Activated CD8-positive, alpha-beta T cell treated with anti-CD3 and anti-CD28 coated beads for 36 hours (primary cell): ENCODE measurements around the gene ARHGEF33. TPM values are rescaled to one million over a fixed set of nuclear protein-coding genes. Genes with fewer than 3 reads are reported as not detected.
A peak's percentile ranks its signal among the peaks of the same experiment; 100 is the strongest.

ENCODE experiments used
- ATAC-seq: fragments of 200-7000 bp; cut with Tn5 transposase; one replicate; pipeline ENCODE4 v1.10.0; 2021; ENCODE audit warnings: mild to moderate bottlenecking, moderate library complexity
- CTCF ChIA-PET: fragments of 350-600 bp; sonication (Branson Sonifier 250); formaldehyde crosslinking; loops from one replicate; lab custom pipeline; 2021; ENCODE audit warnings: antibody characterized with exemption; lab: Charles Lee
- POLR2A ChIA-PET: fragments of 350-600 bp; sonication (Branson Sonifier 250); formaldehyde crosslinking; loops from one replicate; lab custom pipeline; 2021; ENCODE audit warnings: antibody characterized with exemption; lab: Charles Lee
- DNase-seq: peaks from one replicate; pipeline ENCODE4 v3.0.0-alpha.2; 2020
- H3K27ac Mint-ChIP-seq: one replicate; pipeline ENCODE4 v1.8.0; 2021; ENCODE audit warnings: mild to moderate bottlenecking, mixed read lengths
- H3K27me3 Mint-ChIP-seq: one replicate; pipeline ENCODE4 v1.8.0; 2021; ENCODE audit warnings: mixed read lengths
- H3K36me3 Mint-ChIP-seq: one replicate; pipeline ENCODE4 v1.8.0; 2021; ENCODE audit warnings: low read depth, mixed read lengths
- H3K4me1 Mint-ChIP-seq: one replicate; pipeline ENCODE4 v1.8.0; 2021; ENCODE audit warnings: low read depth, mixed read lengths
- H3K4me3 Mint-ChIP-seq: one replicate; pipeline ENCODE4 v1.8.0; 2021; ENCODE audit warnings: mild to moderate bottlenecking, moderate library complexity, mixed read lengths
- H3K9me3 Mint-ChIP-seq: one replicate; pipeline ENCODE4 v1.8.0; 2021; ENCODE audit warnings: mixed read lengths
- intact Hi-C: fragments of 100-400 bp; cut with micrococcal nuclease; formaldehyde crosslinking; loops from one replicate; pipeline ENCODE4 v1.10.0; 2022
- total RNA-seq, 2 experiments: library from RNA; stranded (reverse); gene quantifications; one replicate each; pipeline ENCODE4 v1.2.3, GENCODE V29; 2021
- TF ChIP-seq, protein P1 (sequence below): fragments of 200-600 bp; IDR thresholded peaks from one replicate; pipeline ENCODE4 v1.8.0; 2022; ENCODE audit warnings: antibody characterized with exemption, mild to moderate bottlenecking

Gene ARHGEF33
- total RNA-seq, 2 experiments from 2014 or later = not detected

DNA sequence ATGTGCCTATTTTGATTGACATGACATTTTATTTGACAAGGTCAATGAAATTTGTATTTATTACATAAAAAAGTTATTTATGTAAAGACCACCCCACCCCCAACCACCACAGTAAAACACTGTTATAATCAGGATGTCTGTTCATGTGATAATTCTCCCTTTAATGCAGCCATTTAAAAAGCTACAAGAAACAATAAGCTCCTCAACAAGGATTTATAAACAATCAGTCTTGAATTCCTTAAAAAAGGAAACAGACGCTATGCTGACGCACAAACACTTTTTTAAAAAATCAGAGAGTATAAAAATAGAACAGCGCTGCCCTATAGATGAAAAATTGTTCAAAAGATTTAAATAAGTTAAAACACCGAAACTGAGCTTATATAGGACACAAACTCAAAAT is 129.0 kb downstream of the ARHGEF33 start:
- Mint-ChIP-seq H3K9me3 (no peaks in the 10 kb centered on the region), H3K27ac (no peak overlapping the region), H3K27me3 (no peaks in the 10 kb centered on the region), H3K4me1 (peaks cover 2% of the 10 kb centered on the region), H3K4me3 (no peak overlapping the region), H3K36me3 (peaks cover 7% of the 10 kb centered on the region)
- ChIA-PET CTCF (interaction anchor here (1.2 to 2.8 kb wide), 3 partner anchors 71 to 211 kb away, joined by 3 to 8 read pairs (median 4); no protein-coding TSS in a partner anchor), POLR2A (no interaction called here)
- no peak for ATAC-seq
- intact Hi-C loops = no loop called here
- TF ChIP-seq, protein P1, sequence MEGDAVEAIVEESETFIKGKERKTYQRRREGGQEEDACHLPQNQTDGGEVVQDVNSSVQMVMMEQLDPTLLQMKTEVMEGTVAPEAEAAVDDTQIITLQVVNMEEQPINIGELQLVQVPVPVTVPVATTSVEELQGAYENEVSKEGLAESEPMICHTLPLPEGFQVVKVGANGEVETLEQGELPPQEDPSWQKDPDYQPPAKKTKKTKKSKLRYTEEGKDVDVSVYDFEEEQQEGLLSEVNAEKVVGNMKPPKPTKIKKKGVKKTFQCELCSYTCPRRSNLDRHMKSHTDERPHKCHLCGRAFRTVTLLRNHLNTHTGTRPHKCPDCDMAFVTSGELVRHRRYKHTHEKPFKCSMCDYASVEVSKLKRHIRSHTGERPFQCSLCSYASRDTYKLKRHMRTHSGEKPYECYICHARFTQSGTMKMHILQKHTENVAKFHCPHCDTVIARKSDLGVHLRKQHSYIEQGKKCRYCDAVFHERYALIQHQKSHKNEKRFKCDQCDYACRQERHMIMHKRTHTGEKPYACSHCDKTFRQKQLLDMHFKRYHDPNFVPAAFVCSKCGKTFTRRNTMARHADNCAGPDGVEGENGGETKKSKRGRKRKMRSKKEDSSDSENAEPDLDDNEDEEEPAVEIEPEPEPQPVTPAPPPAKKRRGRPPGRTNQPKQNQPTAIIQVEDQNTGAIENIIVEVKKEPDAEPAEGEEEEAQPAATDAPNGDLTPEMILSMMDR = no peak
- DNase-seq = no peak

GRCh38 chr2:39020383-39020782 is 130.7 kb downstream of the ARHGEF33 start:
- Mint-ChIP-seq H3K27me3 (no peaks in the 10 kb centered on the region), H3K4me3 (no peak overlapping the region), H3K4me1 (peaks cover 2% of the 10 kb centered on the region), H3K36me3 (peaks cover 5% of the 10 kb centered on the region), H3K27ac (no peak overlapping the region), H3K9me3 (no peaks in the 10 kb centered on the region)
- DNase-seq (no peak), ATAC-seq (no peak)
- ChIA-PET CTCF (interaction anchor here (1.2 to 2.7 kb wide), 4 partner anchors 9 to 210 kb away, joined by 3 to 10 read pairs (median 4); no protein-coding TSS in a partner anchor), POLR2A (interaction anchor here (0.6 kb wide), 1 partner anchor 272 kb away, joined by 3 read pairs; no protein-coding TSS in a partner anchor)
- intact Hi-C loops = no loop called here
- TF ChIP-seq, protein P1 = no peak

- Mint-ChIP-seq H3K36me3 (peaks cover 7% of the 10 kb centered on the region), H3K27me3 (no peaks in the 10 kb centered on the region), H3K9me3 (no peaks in the 10 kb centered on the region), H3K4me1 (peaks cover 2% of the 10 kb centered on the region), H3K4me3 (no peak overlapping the region), H3K27ac (no peak overlapping the region)
- no peak for DNase-seq
- intact Hi-C loops = no loop called here
- CTCF ChIA-PET = no interaction called here
- ATAC-seq = no peak
- TF ChIP-seq, protein P1 = no peak
- POLR2A ChIA-PET = no interaction called here
Observed at GRCh38 chr2:39022642-39023235, 133.1 kb downstream of the ARHGEF33 start.

GRCh38 chr2:39023649-39024048 is 134.0 kb downstream of the ARHGEF33 start:
- ChIA-PET POLR2A (no interaction called here), CTCF (no interaction called here)
- Mint-ChIP-seq H3K27me3 (no peaks in the 10 kb centered on the region), H3K9me3 (no peaks in the 10 kb centered on the region), H3K4me1 (peaks cover 2% of the 10 kb centered on the region), H3K4me3 (no peak overlapping the region), H3K27ac (no peak overlapping the region), H3K36me3 (peaks cover 11% of the 10 kb centered on the region)
- intact Hi-C loops = no loop called here
- no peak for ATAC-seq
- TF ChIP-seq, protein P1 = no peak
- no peak for DNase-seq

GRCh38 chr2:39024833-39025232 is 135.2 kb downstream of the ARHGEF33 start:
- H3K36me3 Mint-ChIP-seq = peaks cover 12% of the 10 kb centered on the region

More at GRCh38 chr2:39024833-39025232, 135.2 kb downstream of the ARHGEF33 start:
- Mint-ChIP-seq H3K4me3 (no peak overlapping the region), H3K27me3 (no peaks in the 10 kb centered on the region), H3K9me3 (no peaks in the 10 kb centered on the region), H3K4me1 (peaks cover 2% of the 10 kb centered on the region), H3K27ac (no peak overlapping the region)
- peak; percentile 47 for ATAC-seq
- ChIA-PET POLR2A (no interaction called here), CTCF (interaction anchor here (2.0 kb wide), 1 partner anchor 78 kb away, joined by 6 read pairs; no protein-coding TSS in a partner anchor)
- TF ChIP-seq, protein P1 = no peak
- intact Hi-C loops = no loop called here
- no peak for DNase-seq
